Loucy (cell line): ENCODE results near the gene BORCS6.

Experiments
- CTCF ChIP-seq: fragments of 200-600 bp; sonication (generic); conservative IDR thresholded peaks from 2 replicates; pipeline ENCODE4 v1.5.1; 2014; ENCODE audit warnings: mild to moderate bottlenecking, antibody characterized with exemption, low read length
- EZH2phosphoT487 ChIP-seq: fragments of 200-600 bp; IDR thresholded peaks from 2 replicates; pipeline ENCODE4 v1.6.1; 2018; ENCODE audit warnings: antibody characterized with exemption, mild to moderate bottlenecking, moderate library complexity, borderline replicate concordance

GRCh38 chr17:8166731-8167130 is 23.2 kb downstream of the BORCS6 start:
- TF ChIP-seq CTCF (no peak), EZH2phosphoT487 (no peak)
